PC-9 (cell line): Measurements from ENCODE around the gene DUSP9. TPM values are rescaled to one million over a fixed set of nuclear protein-coding genes. Genes with fewer than 3 reads are reported as not detected.
A peak's percentile ranks its signal among the peaks of the same experiment; 100 is the strongest.

Experiments used
- BruUV-seq: library from RNA; stranded (reverse); fragments of 400-500 nt; replicated peaks from 2 replicates; lab custom pipeline; 2021; lab: Mats Ljungman, UMichigan
- CTCF ChIA-PET: fragments of 300-600 bp; sonication (Branson Sonifier 250); formaldehyde crosslinking; loops from one replicate; lab custom pipeline; 2022; ENCODE audit warnings: antibody characterized with exemption; lab: Charles Lee
- POLR2A ChIA-PET: fragments of 300-600 bp; sonication (Branson Sonifier 250); formaldehyde crosslinking; loops from one replicate; lab custom pipeline; 2022; ENCODE audit warnings: antibody characterized with exemption; ENCODE audit not compliant: unreplicated experiment; lab: Charles Lee
- DNase-seq, 2 experiments: peaks; one replicate each; pipeline versions ENCODE4 v3.0.0 to v3.0.0-alpha.2; 2015 to 2022; ENCODE audit warnings: mixed read lengths in 1 of 2
- H2AFZ ChIP-seq: fragments of 200-600 bp; sonication (generic); 2 replicates; pipeline ENCODE4 v1.8.1; 2017; ENCODE audit warnings: antibody characterized with exemption
- H3F3A ChIP-seq: fragments of 200-600 bp; sonication (generic); 2 replicates; pipeline ENCODE4 v1.8.1; 2017; ENCODE audit warnings: antibody characterized with exemption, mild to moderate bottlenecking, low read depth; ENCODE audit not compliant: insufficient read depth
- H3K27ac ChIP-seq: fragments of 200-600 bp; sonication (generic); 2 replicates; pipeline ENCODE4 v1.6.1; 2016; ENCODE audit warnings: mixed run types
- H3K27me3 ChIP-seq: fragments of 200-600 bp; sonication (generic); 2 replicates; pipeline ENCODE4 v1.6.1; 2016; ENCODE audit warnings: low read depth, mixed run types; ENCODE audit not compliant: insufficient read depth
- H3K36me3 ChIP-seq: fragments of 200-600 bp; sonication (generic); 2 replicates; pipeline ENCODE4 v1.6.1; 2016; ENCODE audit warnings: low read depth, mixed run types
- H3K4me1 ChIP-seq: fragments of 200-600 bp; sonication (generic); replicated peaks from 2 replicates; pipeline ENCODE4 v1.6.1; 2016; ENCODE audit warnings: mixed run types; ENCODE audit not compliant: insufficient read depth
- H3K4me2 ChIP-seq: fragments of 200-600 bp; sonication (generic); 2 replicates; pipeline ENCODE4 v1.6.1; 2017; ENCODE audit warnings: mixed run types
- H3K4me3 ChIP-seq: fragments of 200-600 bp; sonication (generic); 2 replicates; pipeline ENCODE4 v1.6.1; 2016; ENCODE audit warnings: mixed run types
- H3K79me2 ChIP-seq: fragments of 200-600 bp; sonication (generic); 2 replicates; pipeline ENCODE4 v1.6.1; 2017; ENCODE audit warnings: low read depth, mixed run types
- H3K9me2 ChIP-seq: fragments of 200-600 bp; sonication (generic); 2 replicates; pipeline ENCODE4 v1.8.1; 2017; ENCODE audit warnings: mild to moderate bottlenecking; ENCODE audit not compliant: insufficient read depth
- H3K9me3 ChIP-seq: fragments of 200-600 bp; sonication (generic); 2 replicates; pipeline ENCODE4 v1.8.1; 2016; ENCODE audit warnings: low read depth; ENCODE audit not compliant: insufficient read depth
- H4K20me1 ChIP-seq: fragments of 200-600 bp; sonication (generic); 2 replicates; pipeline ENCODE4 v1.8.1; 2017; ENCODE audit not compliant: insufficient read depth
- CTCF ChIP-seq: fragments of 200-600 bp; sonication (generic); conservative IDR thresholded peaks from 2 replicates; pipeline ENCODE4 v1.6.1; 2017; ENCODE audit warnings: mixed run types, antibody characterized with exemption, mild to moderate bottlenecking, moderate library complexity
- EZH2 ChIP-seq: fragments of 200-600 bp; sonication (generic); IDR thresholded peaks from 2 replicates; pipeline ENCODE4 v1.8.0; 2017; ENCODE audit warnings: antibody characterized with exemption, low read depth
- intact Hi-C: fragments of 100-400 bp; cut with micrococcal nuclease; formaldehyde crosslinking; loops from one replicate; pipeline ENCODE4 v1.10.0; 2022; ENCODE audit not compliant: unreplicated experiment
- total RNA-seq: library from RNA; stranded (reverse); gene quantifications from 2 replicates; pipeline ENCODE4 v1.2.3, GENCODE V29; 2021

The DUSP9 gene
- total RNA-seq, 1 experiment from 2014 or later: 1.3 TPM

GRCh38 chrX:153642051-153642654, 4.8 kb upstream of the DUSP9 start:
- Histone ChIP-seq H3K27ac (no peak overlapping the region), H3K4me1 (peaks cover 9% of the 10 kb centered on the region), H3K4me3 (no peak overlapping the region), H3K79me2 (no peaks in the 10 kb centered on the region), H3K9me3 (no peaks in the 10 kb centered on the region), H3K27me3 (peaks cover 28% of the 10 kb centered on the region), H3K36me3 (no peaks in the 10 kb centered on the region), H4K20me1 (no peaks in the 10 kb centered on the region), H3K4me2 (no peak overlapping the region), H2AFZ (no peak overlapping the region), H3F3A (no peaks in the 10 kb centered on the region), H3K9me2 (no peaks in the 10 kb centered on the region)
- TF ChIP-seq CTCF (no peak), EZH2 (no peak)
- DNase-seq: no peak
- ChIA-PET POLR2A (no interaction called here), CTCF (no interaction called here)
- intact Hi-C loops: no loop called here
- BruUV-seq: no TSS peak

- no peak overlapping the region for H2AFZ ChIP-seq
- no peak for DNase-seq
- no peaks in the 10 kb centered on the region for H3K79me2 ChIP-seq
- H3K27me3 ChIP-seq: peaks cover 22% of the 10 kb centered on the region
- H3K27ac ChIP-seq: no peak overlapping the region
- H3K4me2 ChIP-seq: no peak overlapping the region
- ChIA-PET CTCF (no interaction called here), POLR2A (no interaction called here)
- H3K36me3 ChIP-seq: no peaks in the 10 kb centered on the region
- H3K4me3 ChIP-seq: no peak overlapping the region
- H4K20me1 ChIP-seq: no peaks in the 10 kb centered on the region
- no peaks in the 10 kb centered on the region for H3F3A ChIP-seq
- TF ChIP-seq CTCF: no peak
- no peak for TF ChIP-seq EZH2
- BruUV-seq: no TSS peak
- intact Hi-C loops: no loop called here
- H3K9me3 ChIP-seq: no peaks in the 10 kb centered on the region
- peaks cover 9% of the 10 kb centered on the region for H3K4me1 ChIP-seq
- no peaks in the 10 kb centered on the region for H3K9me2 ChIP-seq
Measured at GRCh38 chrX:153642655-153643430, 4.2 kb upstream of the DUSP9 start.

- H2AFZ ChIP-seq: no peak overlapping the region
- peak overlapping the region; percentile 28; the same call in 1 of the 2 replicates for H3K4me2 ChIP-seq
- no peaks in the 10 kb centered on the region for H4K20me1 ChIP-seq
- TF ChIP-seq CTCF (no peak; the same call in 1 of the 2 replicates), EZH2 (no peak)
- no peak for DNase-seq
- peaks cover 9% of the 10 kb centered on the region for H3K4me1 ChIP-seq
- BruUV-seq: no TSS peak
- peaks cover 15% of the 10 kb centered on the region for H3K27me3 ChIP-seq
- H3K4me3 ChIP-seq: no peak overlapping the region
- intact Hi-C loops: no loop called here
- no peaks in the 10 kb centered on the region for H3K79me2 ChIP-seq
- no peaks in the 10 kb centered on the region for H3K9me3 ChIP-seq
- H3K36me3 ChIP-seq: no peaks in the 10 kb centered on the region
- CTCF ChIA-PET: no interaction called here
- no peaks in the 10 kb centered on the region for H3F3A ChIP-seq
- no peaks in the 10 kb centered on the region for H3K9me2 ChIP-seq
- no peak overlapping the region for H3K27ac ChIP-seq
- POLR2A ChIA-PET: no interaction called here
Measured at GRCh38 chrX:153643431-153644351, 3.3 kb upstream of the DUSP9 start.
